Activated CD8-positive, alpha-beta memory T cell treated with anti-CD3 and anti-CD28 coated beads for 48 hours (primary cell): ENCODE data around the gene IFNA8.
"Not testable (repeated sequence)": the region's sequence is repeated elsewhere in the genome, so short reads cannot be mapped to it uniquely, and the experiment has no call there.

Experiments used
- DNase-seq, 3 experiments: peaks; one replicate each; pipeline ENCODE4 v3.0.0-alpha.2; 2020; ENCODE audit warnings: low read depth in 2 of 3, low spot score in 2 of 3

Gene IFNA8

GRCh38 chr9:21408817-21409216 is at the start of gene IFNA8:
TSS of gene IFNA8 (plus strand) at chr9:21409117. CDS start at chr9:21409177, 60 bp downstream.
- no peak for DNase-seq

GRCh38 chr9:21362287-21362686 is 46.6 kb upstream of the IFNA8 start:
- DNase-seq, result no peak

GRCh38 chr9:21367169-21367568 is 41.7 kb upstream of the IFNA8 start:
- DNase-seq, result not testable (repeated sequence)

- no peak for DNase-seq
Measured at GRCh38 chr9:21367957-21368356, 41.0 kb upstream of the IFNA8 start, which contains the start of gene IFNA13. TSS of gene IFNA13 (minus strand) at chr9:21368057. CDS start at chr9:21368010, 47 bp downstream.

- DNase-seq, result not testable (repeated sequence)
Measured at GRCh38 chr9:21371467-21371866, 37.5 kb upstream of the IFNA8 start.

GRCh38 chr9:21381448-21382339 is 27.2 kb upstream of the IFNA8 start:
- DNase-seq, result no peak

- no peak for DNase-seq
Measured at GRCh38 chr9:21383627-21384026, 25.3 kb upstream of the IFNA8 start.

- DNase-seq, result no peak
Measured at GRCh38 chr9:21385131-21385670, 23.7 kb upstream of the IFNA8 start, which contains the start of gene IFNA2. TSS of gene IFNA2 (minus strand) at chr9:21385398. CDS start at chr9:21385329, 69 bp downstream.

- DNase-seq, result no peak
Measured at GRCh38 chr9:21392270-21392669, 16.6 kb upstream of the IFNA8 start.

- peak in 2 of 3 experiments; percentile 28 to 32 for DNase-seq
Measured at GRCh38 chr9:21395778-21396717, 12.9 kb upstream of the IFNA8 start.

- no peak for DNase-seq
Measured at GRCh38 chr9:21398955-21399489, 9.9 kb upstream of the IFNA8 start.

- no peak for DNase-seq
Measured at GRCh38 chr9:21399956-21400355, 9.0 kb upstream of the IFNA8 start.

GRCh38 chr9:21402386-21403251 is 6.3 kb upstream of the IFNA8 start:
- no peak for DNase-seq

- DNase-seq, result no peak
Measured at GRCh38 chr9:21404146-21404545, 4.8 kb upstream of the IFNA8 start.

GRCh38 chr9:21412107-21412506 is 3.2 kb downstream of the IFNA8 start:
- DNase-seq, result no peak

GRCh38 chr9:21413151-21413550 is 4.2 kb downstream of the IFNA8 start:
- no peak for DNase-seq

GRCh38 chr9:21413624-21414023 is 4.7 kb downstream of the IFNA8 start:
- no peak for DNase-seq

GRCh38 chr9:21414220-21414940 is 5.5 kb downstream of the IFNA8 start:
- no peak for DNase-seq

- no peak for DNase-seq
Measured at GRCh38 chr9:21415493-21416267, 6.8 kb downstream of the IFNA8 start.
